NB4 (cell line): ENCODE results near the gene C1QC.
A peak's percentile ranks its signal among the peaks of the same experiment; 100 is the strongest.

ENCODE experiments used
- DNase-seq: peaks from one replicate; pipeline ENCODE4 v3.0.0; 2010; ENCODE audit warnings: low read depth
- H3K4me3 ChIP-seq: one replicate; pipeline ENCODE4 v1.5.1; 2011; ENCODE audit warnings: mild to moderate bottlenecking, low read depth, low read length, moderate library complexity
- MAX ChIP-seq: IDR thresholded peaks from 2 replicates; pipeline ENCODE4 v1.6.1; 2011; ENCODE audit warnings: low read depth, low read length
- MYC ChIP-seq: IDR thresholded peaks from 2 replicates; pipeline ENCODE4 v1.6.1; 2011; ENCODE audit warnings: low read depth, low read length
- POLR2A ChIP-seq: IDR thresholded peaks from 2 replicates; pipeline ENCODE4 v1.6.1; 2011; ENCODE audit warnings: mild to moderate bottlenecking; ENCODE audit not compliant: insufficient read length; ENCODE audit errors: extremely low read depth
- TF ChIP-seq, protein P1 (sequence below): IDR thresholded peaks from one replicate; pipeline ENCODE4 v1.5.1; 2012; ENCODE audit warnings: low read depth, low read length

C1QC gene

DNA sequence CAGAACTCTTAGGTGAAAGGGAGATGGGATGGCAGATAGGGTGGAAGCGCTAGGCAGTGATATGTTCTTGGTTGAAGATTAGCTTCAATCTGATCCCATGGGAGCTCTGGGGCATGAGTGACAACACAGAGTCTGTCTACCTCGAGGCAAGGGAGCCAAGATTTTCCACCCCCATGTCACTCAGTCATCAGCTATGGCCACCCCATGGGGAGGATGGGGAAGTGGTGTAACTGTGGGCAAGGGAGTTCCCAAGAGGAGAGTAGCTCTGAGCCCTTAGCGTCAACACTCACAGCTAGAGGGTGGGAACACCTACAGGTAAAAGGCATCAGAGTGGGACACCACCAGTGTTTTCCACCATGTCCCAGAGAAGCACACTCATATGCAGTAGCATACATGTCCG is 37.3 kb upstream of the C1QC start:
- TF ChIP-seq, protein P1, sequence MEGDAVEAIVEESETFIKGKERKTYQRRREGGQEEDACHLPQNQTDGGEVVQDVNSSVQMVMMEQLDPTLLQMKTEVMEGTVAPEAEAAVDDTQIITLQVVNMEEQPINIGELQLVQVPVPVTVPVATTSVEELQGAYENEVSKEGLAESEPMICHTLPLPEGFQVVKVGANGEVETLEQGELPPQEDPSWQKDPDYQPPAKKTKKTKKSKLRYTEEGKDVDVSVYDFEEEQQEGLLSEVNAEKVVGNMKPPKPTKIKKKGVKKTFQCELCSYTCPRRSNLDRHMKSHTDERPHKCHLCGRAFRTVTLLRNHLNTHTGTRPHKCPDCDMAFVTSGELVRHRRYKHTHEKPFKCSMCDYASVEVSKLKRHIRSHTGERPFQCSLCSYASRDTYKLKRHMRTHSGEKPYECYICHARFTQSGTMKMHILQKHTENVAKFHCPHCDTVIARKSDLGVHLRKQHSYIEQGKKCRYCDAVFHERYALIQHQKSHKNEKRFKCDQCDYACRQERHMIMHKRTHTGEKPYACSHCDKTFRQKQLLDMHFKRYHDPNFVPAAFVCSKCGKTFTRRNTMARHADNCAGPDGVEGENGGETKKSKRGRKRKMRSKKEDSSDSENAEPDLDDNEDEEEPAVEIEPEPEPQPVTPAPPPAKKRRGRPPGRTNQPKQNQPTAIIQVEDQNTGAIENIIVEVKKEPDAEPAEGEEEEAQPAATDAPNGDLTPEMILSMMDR: no peak
- TF ChIP-seq MYC (no peak), POLR2A (no peak), MAX (no peak)
- DNase-seq: peak; percentile 19
- H3K4me3 ChIP-seq: no peak overlapping the region

GRCh38 chr1:22607154-22607553 is 36.3 kb upstream of the C1QC start:
- no peak for TF ChIP-seq POLR2A
- TF ChIP-seq, protein P1: no peak
- no peak for TF ChIP-seq MAX
- TF ChIP-seq MYC: no peak
- DNase-seq: no peak
- no peak overlapping the region for H3K4me3 ChIP-seq

DNA sequence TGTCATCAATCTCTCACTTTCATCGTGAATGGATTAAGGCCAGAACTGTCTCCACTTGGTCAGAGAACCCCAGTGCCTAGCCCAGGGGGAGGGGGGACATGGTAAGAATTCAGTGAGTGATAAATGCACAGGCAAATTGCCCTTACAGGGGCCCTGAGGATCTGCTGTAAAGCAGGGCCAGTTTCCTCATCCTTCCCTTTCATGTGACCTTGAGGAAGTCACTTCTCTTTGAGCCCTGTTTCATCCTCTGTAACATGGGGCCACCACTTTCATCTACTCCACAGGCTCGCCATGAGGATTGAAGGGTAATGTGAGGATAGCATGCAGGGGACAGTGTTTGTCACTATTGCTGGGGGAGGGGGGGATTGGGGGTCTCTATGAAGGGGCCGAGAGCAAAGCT is 35.1 kb upstream of the C1QC start:
- no peak overlapping the region for H3K4me3 ChIP-seq
- TF ChIP-seq MYC (no peak), POLR2A (no peak), MAX (no peak)
- TF ChIP-seq, protein P1: no peak
- no peak for DNase-seq

- TF ChIP-seq MAX: no peak
- no peak for TF ChIP-seq POLR2A
- TF ChIP-seq, protein P1: no peak
- TF ChIP-seq MYC: no peak
- no peak overlapping the region for H3K4me3 ChIP-seq
- no peak for DNase-seq
Observed at GRCh38 chr1:22609291-22609690, 34.1 kb upstream of the C1QC start.

DNA sequence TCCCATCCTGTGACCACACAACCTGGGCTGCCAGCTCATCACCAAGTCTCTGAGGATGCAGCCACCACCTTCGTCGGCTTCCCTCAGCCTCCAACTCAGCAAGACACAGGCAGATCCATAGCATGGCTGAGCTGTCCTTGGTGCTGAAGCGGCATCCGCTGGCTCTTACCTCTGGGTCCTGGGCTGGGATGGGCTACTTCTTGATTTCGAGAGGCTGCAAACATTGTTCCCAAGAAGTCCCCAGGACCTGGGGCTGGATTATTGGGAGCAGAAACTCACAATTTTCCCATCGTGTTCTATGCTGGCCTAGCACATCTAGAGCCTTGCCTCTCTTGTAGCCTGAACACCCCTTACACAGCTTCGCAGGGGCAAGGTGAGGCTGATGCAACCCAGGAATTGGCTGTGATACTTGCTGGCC is 31.9 kb upstream of the C1QC start:
- no peak for TF ChIP-seq POLR2A
- peak; percentile 70 for TF ChIP-seq MAX
- no peak overlapping the region for H3K4me3 ChIP-seq
- peak; percentile 76 for DNase-seq

DNA sequence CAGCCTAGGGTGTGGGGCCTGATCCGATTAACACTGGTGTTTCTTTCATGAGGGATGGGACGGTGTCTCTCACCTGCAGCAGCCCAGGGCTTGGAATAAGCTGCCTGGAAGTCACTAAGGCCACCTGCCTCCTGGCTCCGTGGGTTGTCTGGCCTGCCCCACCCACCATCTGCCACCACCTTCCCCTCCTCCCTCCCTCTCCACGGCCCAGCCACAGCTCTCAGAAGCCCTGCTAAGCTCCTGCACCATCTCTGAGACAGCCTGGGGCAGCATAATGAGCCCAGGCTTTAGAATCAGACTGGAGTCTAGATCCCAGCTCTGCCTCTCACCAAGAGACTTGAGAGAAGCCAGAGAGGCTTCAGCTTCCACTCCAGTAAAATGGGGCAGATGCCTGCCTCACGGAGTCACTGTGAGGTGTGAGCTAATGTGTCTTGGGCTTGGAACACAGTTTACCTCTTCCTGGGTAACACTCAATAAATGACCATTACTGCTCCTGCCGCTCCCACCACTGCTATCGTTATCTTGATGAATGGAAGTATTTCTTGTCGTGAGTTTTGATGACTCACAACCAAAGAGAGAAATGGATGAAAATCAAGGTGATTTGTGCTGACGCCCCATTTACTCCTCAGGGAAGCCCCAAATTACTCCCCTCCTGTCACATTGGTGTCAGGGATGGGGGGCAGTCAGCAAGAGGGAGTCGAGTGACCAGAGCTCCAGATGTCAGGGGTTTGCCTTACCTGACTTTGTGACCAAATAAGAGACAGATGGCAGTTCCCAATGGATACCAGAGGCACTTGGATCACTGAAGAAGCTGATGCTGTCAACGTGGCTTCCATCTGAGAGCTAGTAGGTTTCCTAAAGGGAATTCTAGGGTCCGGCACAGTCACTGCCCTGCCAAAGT is 30.5 kb upstream of the C1QC start:
- no peak overlapping the region for H3K4me3 ChIP-seq
- TF ChIP-seq MYC (no peak), POLR2A (no peak), MAX (no peak)
- TF ChIP-seq, protein P1: no peak
- no peak for DNase-seq
